GM04504 (cell line): ENCODE results near the gene SPEG.

Experiments
- DNase-seq: peaks from one replicate; pipeline ENCODE4 v3.0.0-alpha.2; 2012; ENCODE audit warnings: low read depth

SPEG gene

GRCh38 chr2:219514196-219514761 lies 79.6 kb downstream of the SPEG start, which contains the start of gene ASIC4:
TSS of gene ASIC4 (plus strand) at chr2:219514482. CDS start at chr2:219514725, 243 bp downstream.
- DNase-seq: no peak

- no peak for DNase-seq
Measured at GRCh38 chr2:219514836-219515235, 80.2 kb downstream of the SPEG start.

- DNase-seq: no peak
Measured at GRCh38 chr2:219515874-219516629, 81.4 kb downstream of the SPEG start.

- DNase-seq: no peak
Measured at GRCh38 chr2:219516888-219517287, 82.2 kb downstream of the SPEG start.

- no peak for DNase-seq
Measured at GRCh38 chr2:219517954-219518778, 83.5 kb downstream of the SPEG start.

GRCh38 chr2:219519526-219519916 lies 84.9 kb downstream of the SPEG start:
- DNase-seq: no peak

GRCh38 chr2:219520079-219520478 lies 85.4 kb downstream of the SPEG start:
- DNase-seq: no peak

GRCh38 chr2:219521066-219521880 lies 86.6 kb downstream of the SPEG start:
- no peak for DNase-seq

- DNase-seq: peak; percentile 82
Measured at GRCh38 chr2:219522111-219523030, 87.7 kb downstream of the SPEG start.

GRCh38 chr2:219523031-219523671 lies 88.5 kb downstream of the SPEG start:
- no peak for DNase-seq

- DNase-seq: no peak
Measured at GRCh38 chr2:219524817-219525216, 90.2 kb downstream of the SPEG start.

- no peak for DNase-seq
Measured at GRCh38 chr2:219525533-219526232, 91.0 kb downstream of the SPEG start.

GRCh38 chr2:219526320-219527075 lies 91.9 kb downstream of the SPEG start:
- DNase-seq: no peak

GRCh38 chr2:219527076-219527394 lies 92.4 kb downstream of the SPEG start:
- DNase-seq: no peak

GRCh38 chr2:219527472-219527871 lies 92.8 kb downstream of the SPEG start:
- DNase-seq: no peak

- peak; percentile 58 for DNase-seq
Measured at GRCh38 chr2:219530048-219530963, 95.7 kb downstream of the SPEG start.

GRCh38 chr2:219531639-219532377 lies 97.2 kb downstream of the SPEG start:
- DNase-seq: no peak

GRCh38 chr2:219532378-219532649 lies 97.7 kb downstream of the SPEG start:
- DNase-seq: no peak
